ENCODE data around the gene TRMO. TPM values are rescaled to one million over a fixed set of nuclear protein-coding genes. Genes with fewer than 3 reads are reported as not detected.

Gene TRMO
- total RNA-seq, 1 donor from 2014 or later: 27.7 TPM

GRCh38 chr9:97928986-97929604 is 6.8 kb upstream of the TRMO start:
- H3K9me3 ChIP-seq: no peaks in the 10 kb centered on the region
- no peaks in the 10 kb centered on the region for H3K36me3 ChIP-seq
- no peak overlapping the region for H3K27ac ChIP-seq
- TF ChIP-seq POLR2AphosphoS5 (IDR thresholded peaks at IDR 0.05; ENCODE audit: insufficient read depth in 1 of 2, low read depth in 1 of 2): no peak
- no peak for TF ChIP-seq POLR2A (IDR thresholded peaks at IDR 0.05)
- TF ChIP-seq, protein P1, sequence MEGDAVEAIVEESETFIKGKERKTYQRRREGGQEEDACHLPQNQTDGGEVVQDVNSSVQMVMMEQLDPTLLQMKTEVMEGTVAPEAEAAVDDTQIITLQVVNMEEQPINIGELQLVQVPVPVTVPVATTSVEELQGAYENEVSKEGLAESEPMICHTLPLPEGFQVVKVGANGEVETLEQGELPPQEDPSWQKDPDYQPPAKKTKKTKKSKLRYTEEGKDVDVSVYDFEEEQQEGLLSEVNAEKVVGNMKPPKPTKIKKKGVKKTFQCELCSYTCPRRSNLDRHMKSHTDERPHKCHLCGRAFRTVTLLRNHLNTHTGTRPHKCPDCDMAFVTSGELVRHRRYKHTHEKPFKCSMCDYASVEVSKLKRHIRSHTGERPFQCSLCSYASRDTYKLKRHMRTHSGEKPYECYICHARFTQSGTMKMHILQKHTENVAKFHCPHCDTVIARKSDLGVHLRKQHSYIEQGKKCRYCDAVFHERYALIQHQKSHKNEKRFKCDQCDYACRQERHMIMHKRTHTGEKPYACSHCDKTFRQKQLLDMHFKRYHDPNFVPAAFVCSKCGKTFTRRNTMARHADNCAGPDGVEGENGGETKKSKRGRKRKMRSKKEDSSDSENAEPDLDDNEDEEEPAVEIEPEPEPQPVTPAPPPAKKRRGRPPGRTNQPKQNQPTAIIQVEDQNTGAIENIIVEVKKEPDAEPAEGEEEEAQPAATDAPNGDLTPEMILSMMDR (IDR thresholded peaks at IDR 0.05): no peak
- H3K27me3 ChIP-seq: no peaks in the 10 kb centered on the region
- intact Hi-C loops (cut with DNase I): loop anchor here (10.0 kb wide), 1 partner anchor 56 kb away; the partner anchor contains the start of gene ANP32B
- H3K4me1 ChIP-seq: no peaks in the 10 kb centered on the region
- no peak for DNase-seq (ENCODE audit: extremely low spot score in 2 of 2)
- H3K4me3 ChIP-seq: no peak overlapping the region

GRCh38 chr9:97925497-97926334 is 3.4 kb upstream of the TRMO start:
- H3K9me3 ChIP-seq: no peaks in the 10 kb centered on the region
- H3K4me3 ChIP-seq: no peak overlapping the region
- peaks cover 10% of the 10 kb centered on the region for H3K4me1 ChIP-seq
- H3K36me3 ChIP-seq: no peaks in the 10 kb centered on the region
- DNase-seq (ENCODE audit: extremely low spot score in 2 of 2): no peak
- intact Hi-C loops (cut with DNase I): loop anchor here (10.0 kb wide), 1 partner anchor 59 kb away; the partner anchor contains the start of gene ANP32B
- no peaks in the 10 kb centered on the region for H3K27me3 ChIP-seq
- TF ChIP-seq POLR2AphosphoS5 (IDR thresholded peaks at IDR 0.05; ENCODE audit: insufficient read depth in 1 of 2, low read depth in 1 of 2) (no peak), POLR2A (IDR thresholded peaks at IDR 0.05) (no peak)
- TF ChIP-seq, protein P1 (IDR thresholded peaks at IDR 0.05): no peak
- H3K27ac ChIP-seq: no peak overlapping the region

DNA sequence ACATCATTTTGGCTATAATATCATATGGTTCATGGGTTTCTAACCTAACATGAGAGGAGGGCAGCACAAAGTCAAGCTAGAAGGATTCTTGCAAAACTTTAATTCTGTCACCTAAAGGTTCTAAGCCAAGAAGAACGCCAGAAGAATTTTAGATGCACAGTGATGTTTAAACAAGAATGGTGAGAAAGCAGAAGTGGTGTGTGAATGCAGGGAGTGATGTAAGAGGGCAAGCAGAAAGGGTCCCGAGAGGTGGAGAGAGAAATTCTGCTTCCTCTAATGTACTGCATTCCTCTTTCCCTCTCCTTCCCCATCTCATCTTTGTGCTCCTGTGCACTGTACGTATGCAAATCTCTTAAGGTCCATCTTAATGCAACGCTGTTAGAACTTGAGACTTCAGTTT is 2.1 kb upstream of the TRMO start:
- TF ChIP-seq POLR2A (IDR thresholded peaks at IDR 0.05) (no peak), POLR2AphosphoS5 (IDR thresholded peaks at IDR 0.05; ENCODE audit: insufficient read depth in 1 of 2, low read depth in 1 of 2) (no peak)
- TF ChIP-seq, protein P1 (IDR thresholded peaks at IDR 0.05): no peak

DNA sequence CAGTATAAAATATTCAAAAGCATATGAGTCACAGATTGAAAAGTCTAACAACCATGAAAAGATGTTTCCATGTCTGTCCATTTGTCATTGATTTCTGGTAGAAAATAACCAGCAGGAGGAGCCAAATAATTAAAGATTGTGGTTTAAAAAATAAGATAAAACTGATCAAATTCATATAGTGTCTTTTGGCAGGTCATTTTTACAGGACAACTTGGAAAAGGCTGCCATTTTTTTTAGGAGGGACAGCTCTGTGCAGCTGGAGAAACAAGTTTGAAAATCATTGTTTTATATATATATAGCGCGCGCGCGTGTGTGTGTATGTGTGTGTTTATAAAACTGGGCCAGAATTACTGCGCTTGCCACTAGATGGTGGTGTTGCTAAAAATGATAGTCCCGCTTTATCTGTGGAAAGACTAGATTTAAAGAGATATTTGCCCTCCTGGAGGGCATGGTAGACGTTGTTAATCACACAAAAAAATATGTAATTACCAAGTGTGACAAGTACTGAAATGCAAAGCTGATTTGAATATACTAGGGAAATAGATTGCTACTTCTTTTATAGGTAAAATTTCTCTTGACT is 1.3 kb upstream of the TRMO start:
- Histone ChIP-seq H3K4me1 (peaks cover 31% of the 10 kb centered on the region), H3K27me3 (no peaks in the 10 kb centered on the region), H3K4me3 (peak overlapping the region; percentile 7 to 46), H3K27ac (peak overlapping the region; percentile 65), H3K9me3 (no peaks in the 10 kb centered on the region), H3K36me3 (no peaks in the 10 kb centered on the region)
- no peak for DNase-seq (ENCODE audit: extremely low spot score in 2 of 2)
- TF ChIP-seq POLR2AphosphoS5 (IDR thresholded peaks at IDR 0.05; ENCODE audit: insufficient read depth in 1 of 2, low read depth in 1 of 2) (peak in 1 of 2 donors; percentile 86), POLR2A (IDR thresholded peaks at IDR 0.05) (no peak)
- TF ChIP-seq, protein P1 (IDR thresholded peaks at IDR 0.05): peak; percentile 46 to 82 (median 82)
- intact Hi-C loops (cut with DNase I): loop anchor here (5.0 to 10.0 kb wide), 2 partner anchors 61 to 114 kb away; partner anchors contain the start of gene ANP32B

More for the DNA sequence above, 2.1 kb upstream of the TRMO start:
- intact Hi-C loops (cut with DNase I): loop anchor here (5.0 to 10.0 kb wide), 2 partner anchors 60 to 113 kb away; partner anchors contain the start of gene ANP32B
- Histone ChIP-seq H3K36me3 (no peaks in the 10 kb centered on the region), H3K27me3 (no peaks in the 10 kb centered on the region), H3K27ac (no peak overlapping the region), H3K4me1 (peaks cover 24% of the 10 kb centered on the region), H3K9me3 (no peaks in the 10 kb centered on the region), H3K4me3 (no peak overlapping the region)
- no peak for DNase-seq (ENCODE audit: extremely low spot score in 2 of 2)

All from vagina (tissue), 2 donors.